GM19328 (cell line): ENCODE measurements around the gene RPL13A.
"Not testable (repeated sequence)": the region's sequence is repeated elsewhere in the genome, so short reads cannot be mapped to it uniquely, and the experiment has no call there.

Source experiments
- ATAC-seq: cut with Tn5 transposase; IDR thresholded peaks from one replicate; pipeline ENCODE4 v1.9.1; 2021; ENCODE audit warnings: mild to moderate bottlenecking, moderate library complexity; ENCODE audit not compliant: unreplicated experiment

The RPL13A gene

GRCh38 chr19:49487277-49488045 lies at the start of gene RPL13A:
Gene RPL13A, plus strand, starts transcription at chr19:49487608. Its CDS starts 22 bp downstream, at chr19:49487630.
- peak; percentile 95 for ATAC-seq

GRCh38 chr19:49438261-49438660 lies 49.1 kb upstream of the RPL13A start:
- no peak for ATAC-seq

- no peak for ATAC-seq
These were observed 47.6 kb upstream of the RPL13A start for GRCh38 chr19:49439836-49440235.

- ATAC-seq = no peak
These were observed 46.8 kb upstream of the RPL13A start for GRCh38 chr19:49440439-49441209.

- ATAC-seq = no peak
These were observed 46.0 kb upstream of the RPL13A start, which contains the start of gene SLC17A7 for GRCh38 chr19:49441210-49441959. Gene SLC17A7, minus strand, starts transcription at chr19:49441527. Its CDS starts 148 bp downstream, at chr19:49441379.

GRCh38 chr19:49441960-49442350 lies 45.5 kb upstream of the RPL13A start:
- no peak for ATAC-seq

GRCh38 chr19:49442354-49442753 lies 45.1 kb upstream of the RPL13A start:
- ATAC-seq = no peak

- ATAC-seq = peak; percentile 13
These were observed 44.5 kb upstream of the RPL13A start for GRCh38 chr19:49442771-49443365.

- peak; percentile 67 for ATAC-seq
These were observed 43.9 kb upstream of the RPL13A start for GRCh38 chr19:49443366-49444099.

GRCh38 chr19:49444100-49444700 lies 43.2 kb upstream of the RPL13A start:
- ATAC-seq = not testable (repeated sequence)

GRCh38 chr19:49445997-49446396 lies 41.4 kb upstream of the RPL13A start:
- no peak for ATAC-seq

GRCh38 chr19:49447485-49448431 lies 39.6 kb upstream of the RPL13A start:
- ATAC-seq = no peak

- ATAC-seq = no peak
These were observed 39.0 kb upstream of the RPL13A start for GRCh38 chr19:49448432-49448786.

GRCh38 chr19:49450405-49450804 lies 37.0 kb upstream of the RPL13A start:
- no peak for ATAC-seq

GRCh38 chr19:49451430-49452181 lies 35.8 kb upstream of the RPL13A start, which contains the start of gene PIH1D1:
Gene PIH1D1, minus strand, starts transcription at chr19:49451814. Its CDS starts 240 bp downstream, at chr19:49451574.
- peak; percentile 49 for ATAC-seq

GRCh38 chr19:49453013-49453756 lies 34.2 kb upstream of the RPL13A start, which contains the start of gene ALDH16A1:
Gene ALDH16A1, plus strand, starts transcription at chr19:49453225. Its CDS starts 107 bp downstream, at chr19:49453332.
- peak; percentile 78 for ATAC-seq

GRCh38 chr19:49453757-49454240 lies 33.6 kb upstream of the RPL13A start:
- no peak for ATAC-seq
